NB4 (cell line): Measurements from ENCODE around the gene DDX56.

ENCODE experiments used
- POLR2A ChIP-seq: IDR thresholded peaks from 2 replicates; pipeline ENCODE4 v1.6.1; 2011; ENCODE audit warnings: mild to moderate bottlenecking; ENCODE audit not compliant: insufficient read length; ENCODE audit errors: extremely low read depth
- TF ChIP-seq, protein P1 (sequence below): IDR thresholded peaks from one replicate; pipeline ENCODE4 v1.5.1; 2012; ENCODE audit warnings: low read depth, low read length
- TF ChIP-seq, protein P2 (sequence below): IDR thresholded peaks from 2 replicates; pipeline ENCODE4 v1.6.1; 2011; ENCODE audit warnings: low read depth, low read length

DNA sequence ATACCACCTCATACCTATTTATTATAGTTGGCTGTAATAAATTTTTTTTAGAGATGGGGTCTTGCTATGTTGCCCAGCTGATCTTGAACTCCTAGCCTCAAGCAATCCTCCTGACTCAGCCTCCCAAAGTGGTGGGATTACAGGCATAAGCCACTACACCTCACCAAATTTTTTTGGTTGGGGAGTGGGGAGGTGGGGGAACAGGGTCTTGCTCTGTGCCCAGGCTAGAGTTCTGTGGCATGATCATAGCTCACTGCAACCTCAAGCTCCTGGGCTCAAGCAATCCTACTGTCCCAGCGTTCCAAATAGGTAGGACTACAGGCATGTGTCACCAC lies 28.8 kb upstream of the DDX56 start:
- TF ChIP-seq, protein P1, sequence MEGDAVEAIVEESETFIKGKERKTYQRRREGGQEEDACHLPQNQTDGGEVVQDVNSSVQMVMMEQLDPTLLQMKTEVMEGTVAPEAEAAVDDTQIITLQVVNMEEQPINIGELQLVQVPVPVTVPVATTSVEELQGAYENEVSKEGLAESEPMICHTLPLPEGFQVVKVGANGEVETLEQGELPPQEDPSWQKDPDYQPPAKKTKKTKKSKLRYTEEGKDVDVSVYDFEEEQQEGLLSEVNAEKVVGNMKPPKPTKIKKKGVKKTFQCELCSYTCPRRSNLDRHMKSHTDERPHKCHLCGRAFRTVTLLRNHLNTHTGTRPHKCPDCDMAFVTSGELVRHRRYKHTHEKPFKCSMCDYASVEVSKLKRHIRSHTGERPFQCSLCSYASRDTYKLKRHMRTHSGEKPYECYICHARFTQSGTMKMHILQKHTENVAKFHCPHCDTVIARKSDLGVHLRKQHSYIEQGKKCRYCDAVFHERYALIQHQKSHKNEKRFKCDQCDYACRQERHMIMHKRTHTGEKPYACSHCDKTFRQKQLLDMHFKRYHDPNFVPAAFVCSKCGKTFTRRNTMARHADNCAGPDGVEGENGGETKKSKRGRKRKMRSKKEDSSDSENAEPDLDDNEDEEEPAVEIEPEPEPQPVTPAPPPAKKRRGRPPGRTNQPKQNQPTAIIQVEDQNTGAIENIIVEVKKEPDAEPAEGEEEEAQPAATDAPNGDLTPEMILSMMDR, result no peak
- TF ChIP-seq, protein P2, sequence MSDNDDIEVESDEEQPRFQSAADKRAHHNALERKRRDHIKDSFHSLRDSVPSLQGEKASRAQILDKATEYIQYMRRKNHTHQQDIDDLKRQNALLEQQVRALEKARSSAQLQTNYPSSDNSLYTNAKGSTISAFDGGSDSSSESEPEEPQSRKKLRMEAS, result no peak
- TF ChIP-seq POLR2A, result no peak
